ENCODE measurements around the gene IZUMO2. TPM values are rescaled to one million over a fixed set of nuclear protein-coding genes. Genes with fewer than 3 reads are reported as not detected.

Gene IZUMO2
- total and polyA plus RNA-seq, 7 donors, result not detected

- intact Hi-C loops (cut with DNase I), result loop anchor here in 1 of 2 donors (10.0 kb wide), 1 partner anchor 166 kb away; the partner anchor contains the start of gene KCNC3
- Histone ChIP-seq H3K27ac (no peak overlapping the region), H3K27me3 (ENCODE audit: insufficient read depth in 3 of 3, low read length in 2 of 3) (peaks cover 0 to 25% (median 5%) of the 10 kb centered on the region in 3 donors), H3K36me3 (ENCODE audit: insufficient read depth in 1 of 2, low read depth in 1 of 2) (no peaks in the 10 kb centered on the region), H3K4me1 (no peaks in the 10 kb centered on the region), H3K9me3 (peaks cover 4% of the 10 kb centered on the region), H3K4me3 (no peak overlapping the region)
- no peak for ATAC-seq
- DNase-seq, result no peak
- TF ChIP-seq, protein P1, sequence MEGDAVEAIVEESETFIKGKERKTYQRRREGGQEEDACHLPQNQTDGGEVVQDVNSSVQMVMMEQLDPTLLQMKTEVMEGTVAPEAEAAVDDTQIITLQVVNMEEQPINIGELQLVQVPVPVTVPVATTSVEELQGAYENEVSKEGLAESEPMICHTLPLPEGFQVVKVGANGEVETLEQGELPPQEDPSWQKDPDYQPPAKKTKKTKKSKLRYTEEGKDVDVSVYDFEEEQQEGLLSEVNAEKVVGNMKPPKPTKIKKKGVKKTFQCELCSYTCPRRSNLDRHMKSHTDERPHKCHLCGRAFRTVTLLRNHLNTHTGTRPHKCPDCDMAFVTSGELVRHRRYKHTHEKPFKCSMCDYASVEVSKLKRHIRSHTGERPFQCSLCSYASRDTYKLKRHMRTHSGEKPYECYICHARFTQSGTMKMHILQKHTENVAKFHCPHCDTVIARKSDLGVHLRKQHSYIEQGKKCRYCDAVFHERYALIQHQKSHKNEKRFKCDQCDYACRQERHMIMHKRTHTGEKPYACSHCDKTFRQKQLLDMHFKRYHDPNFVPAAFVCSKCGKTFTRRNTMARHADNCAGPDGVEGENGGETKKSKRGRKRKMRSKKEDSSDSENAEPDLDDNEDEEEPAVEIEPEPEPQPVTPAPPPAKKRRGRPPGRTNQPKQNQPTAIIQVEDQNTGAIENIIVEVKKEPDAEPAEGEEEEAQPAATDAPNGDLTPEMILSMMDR (IDR thresholded peaks at IDR 0.05), result no peak
- 90 to 96% (median 93%) methylated on average over 2 of the region's 2 CpGs for WGBS, 3 donors
These were observed 4.0 kb downstream of the IZUMO2 start for GRCh38 chr19:50159078-50159477.

DNA sequence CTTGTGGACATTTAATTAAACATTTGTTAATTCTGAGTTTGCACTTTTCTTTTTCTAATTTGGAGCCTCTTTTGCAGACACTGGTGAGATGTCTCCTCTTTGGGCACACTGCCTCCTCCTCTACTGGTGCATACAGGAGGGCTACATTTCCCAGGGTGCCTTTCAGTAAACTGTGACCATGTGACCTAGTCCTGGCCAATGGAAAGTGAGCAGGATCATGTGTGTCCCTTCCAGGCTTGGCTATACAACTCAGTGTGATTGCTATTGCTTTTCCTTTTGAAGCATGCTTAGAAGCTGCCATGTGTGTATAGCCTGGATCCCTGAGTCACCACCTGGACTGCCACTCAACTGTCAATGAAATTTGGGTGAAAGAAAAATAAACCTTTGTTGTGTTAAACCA lies 4.5 kb downstream of the IZUMO2 start:
- Histone ChIP-seq H3K27ac (no peak overlapping the region), H3K4me1 (no peaks in the 10 kb centered on the region), H3K36me3 (ENCODE audit: insufficient read depth in 1 of 2, low read depth in 1 of 2) (no peaks in the 10 kb centered on the region), H3K4me3 (no peak overlapping the region), H3K27me3 (ENCODE audit: insufficient read depth in 3 of 3, low read length in 2 of 3) (peaks cover 0 to 22% (median 5%) of the 10 kb centered on the region in 3 donors), H3K9me3 (peaks cover 4% of the 10 kb centered on the region)
- ATAC-seq, result no peak
- TF ChIP-seq, protein P1 (IDR thresholded peaks at IDR 0.05), result no peak
- DNase-seq, result no peak
- intact Hi-C loops (cut with DNase I), result loop anchor here in 1 of 2 donors (10.0 kb wide), 1 partner anchor 166 kb away; the partner anchor contains the start of gene KCNC3

GRCh38 chr19:50155520-50156109 lies 7.5 kb downstream of the IZUMO2 start:
- TF ChIP-seq, protein P1 (IDR thresholded peaks at IDR 0.05), result no peak
- peaks cover 4% of the 10 kb centered on the region for H3K9me3 ChIP-seq
- no peak for ATAC-seq
- DNase-seq, result no peak
- no peaks in the 10 kb centered on the region for H3K36me3 ChIP-seq (ENCODE audit: insufficient read depth in 1 of 2, low read depth in 1 of 2)
- H3K4me1 ChIP-seq, result no peaks in the 10 kb centered on the region
- 80 to 83% (median 81%) methylated on average over 8 of the region's 8 CpGs for WGBS, 3 donors
- no peak overlapping the region for H3K4me3 ChIP-seq
- no peak overlapping the region for H3K27ac ChIP-seq
- intact Hi-C loops (cut with DNase I), result loop anchor here in 1 of 2 donors (10.0 kb wide), 1 partner anchor 169 kb away; the partner anchor contains the start of gene KCNC3
- H3K27me3 ChIP-seq (ENCODE audit: insufficient read depth in 3 of 3, low read length in 2 of 3), result peaks cover 0 to 6% (median 0%) of the 10 kb centered on the region in 3 donors

GRCh38 chr19:50154529-50154928 lies 8.6 kb downstream of the IZUMO2 start:
- Histone ChIP-seq H3K27me3 (ENCODE audit: insufficient read depth in 3 of 3, low read length in 2 of 3) (peaks cover 0 to 6% (median 0%) of the 10 kb centered on the region in 3 donors), H3K4me1 (no peaks in the 10 kb centered on the region), H3K9me3 (peaks cover 4% of the 10 kb centered on the region), H3K27ac (no peak overlapping the region), H3K4me3 (no peak overlapping the region), H3K36me3 (ENCODE audit: insufficient read depth in 1 of 2, low read depth in 1 of 2) (no peaks in the 10 kb centered on the region)
- WGBS, 3 donors, result 78 to 84% (median 79%) methylated on average over 13 to 16 of the region's 16 CpGs
- intact Hi-C loops (cut with DNase I), result loop anchor here in 1 of 2 donors (10.0 kb wide), 1 partner anchor 170 kb away; the partner anchor contains the start of gene KCNC3
- TF ChIP-seq, protein P1 (IDR thresholded peaks at IDR 0.05), result no peak
- no peak for ATAC-seq
- DNase-seq, result no peak

All from psoas muscle (tissue), 8 donors.